Measurements from ENCODE around the gene C1QTNF9. TPM values are rescaled to one million over a fixed set of nuclear protein-coding genes. Genes with fewer than 3 reads are reported as not detected.

The C1QTNF9 gene
- total RNA-seq, 1 donor from 2014 or later = not detected

DNA sequence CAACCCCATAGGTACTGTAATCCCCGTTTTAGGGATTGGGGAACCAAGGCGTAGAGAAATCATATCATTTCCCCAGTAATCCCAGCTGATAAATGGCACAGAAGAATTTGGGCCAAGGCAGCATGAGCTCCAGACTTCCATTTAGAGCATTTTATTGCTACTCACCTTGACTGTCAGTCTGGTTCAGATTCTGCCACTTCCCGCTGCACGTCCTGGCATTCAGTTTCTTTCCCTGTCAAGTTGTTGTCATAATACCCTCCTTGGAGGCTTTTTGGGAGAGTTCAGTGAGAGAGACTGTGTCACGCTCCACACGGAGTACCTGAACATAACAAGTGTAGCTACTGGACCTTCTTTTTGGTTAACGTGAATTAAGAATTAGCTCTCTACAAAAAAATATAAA, 7.5 kb upstream of the C1QTNF9 start:
- H3K4me3 Mint-ChIP-seq (ENCODE audit: low read depth) = no peak overlapping the region
- H3K36me3 Mint-ChIP-seq (ENCODE audit: insufficient read depth) = peaks cover 35% of the 10 kb centered on the region
- DNase-seq (ENCODE audit: low spot score, unreplicated experiment) = no peak
- peaks cover 3% of the 10 kb centered on the region for H3K4me1 Mint-ChIP-seq (ENCODE audit: low read depth)
- H3K27me3 Mint-ChIP-seq = peaks cover 5% of the 10 kb centered on the region
- no peaks in the 10 kb centered on the region for H3K9me3 Mint-ChIP-seq (ENCODE audit: low read depth)
- TF ChIP-seq, protein P1, sequence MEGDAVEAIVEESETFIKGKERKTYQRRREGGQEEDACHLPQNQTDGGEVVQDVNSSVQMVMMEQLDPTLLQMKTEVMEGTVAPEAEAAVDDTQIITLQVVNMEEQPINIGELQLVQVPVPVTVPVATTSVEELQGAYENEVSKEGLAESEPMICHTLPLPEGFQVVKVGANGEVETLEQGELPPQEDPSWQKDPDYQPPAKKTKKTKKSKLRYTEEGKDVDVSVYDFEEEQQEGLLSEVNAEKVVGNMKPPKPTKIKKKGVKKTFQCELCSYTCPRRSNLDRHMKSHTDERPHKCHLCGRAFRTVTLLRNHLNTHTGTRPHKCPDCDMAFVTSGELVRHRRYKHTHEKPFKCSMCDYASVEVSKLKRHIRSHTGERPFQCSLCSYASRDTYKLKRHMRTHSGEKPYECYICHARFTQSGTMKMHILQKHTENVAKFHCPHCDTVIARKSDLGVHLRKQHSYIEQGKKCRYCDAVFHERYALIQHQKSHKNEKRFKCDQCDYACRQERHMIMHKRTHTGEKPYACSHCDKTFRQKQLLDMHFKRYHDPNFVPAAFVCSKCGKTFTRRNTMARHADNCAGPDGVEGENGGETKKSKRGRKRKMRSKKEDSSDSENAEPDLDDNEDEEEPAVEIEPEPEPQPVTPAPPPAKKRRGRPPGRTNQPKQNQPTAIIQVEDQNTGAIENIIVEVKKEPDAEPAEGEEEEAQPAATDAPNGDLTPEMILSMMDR (IDR thresholded peaks at IDR 0.05; ENCODE audit: unreplicated experiment) = no peak
- H3K27ac Mint-ChIP-seq = no peak overlapping the region

DNA sequence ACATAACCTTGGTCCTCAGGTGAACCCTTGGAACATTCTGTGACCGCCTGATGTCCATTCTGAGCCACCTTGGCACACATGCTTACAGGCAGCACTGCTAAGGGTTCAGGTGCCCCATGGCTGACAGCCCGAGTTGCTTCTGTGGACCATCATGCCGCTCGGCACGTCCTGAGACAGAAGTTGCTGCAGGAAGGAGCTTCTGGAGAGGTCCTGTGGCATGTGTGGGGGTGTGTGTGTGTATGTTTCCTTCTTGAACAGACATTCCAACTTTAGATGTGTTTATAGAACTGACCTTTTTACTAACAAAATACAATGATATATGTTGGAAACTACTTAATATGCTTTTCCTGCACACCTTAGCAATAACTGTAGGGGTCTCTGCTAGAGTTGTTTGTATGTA, 4.8 kb upstream of the C1QTNF9 start:
- TF ChIP-seq, protein P1 (IDR thresholded peaks at IDR 0.05; ENCODE audit: unreplicated experiment) = no peak
- peaks cover 25% of the 10 kb centered on the region for H3K36me3 Mint-ChIP-seq (ENCODE audit: insufficient read depth)
- no peak overlapping the region for H3K4me3 Mint-ChIP-seq (ENCODE audit: low read depth)
- peaks cover 10% of the 10 kb centered on the region for H3K4me1 Mint-ChIP-seq (ENCODE audit: low read depth)
- DNase-seq (ENCODE audit: low spot score, unreplicated experiment) = no peak
- H3K9me3 Mint-ChIP-seq (ENCODE audit: low read depth) = no peaks in the 10 kb centered on the region
- H3K27ac Mint-ChIP-seq = no peak overlapping the region
- peaks cover 5% of the 10 kb centered on the region for H3K27me3 Mint-ChIP-seq

DNA sequence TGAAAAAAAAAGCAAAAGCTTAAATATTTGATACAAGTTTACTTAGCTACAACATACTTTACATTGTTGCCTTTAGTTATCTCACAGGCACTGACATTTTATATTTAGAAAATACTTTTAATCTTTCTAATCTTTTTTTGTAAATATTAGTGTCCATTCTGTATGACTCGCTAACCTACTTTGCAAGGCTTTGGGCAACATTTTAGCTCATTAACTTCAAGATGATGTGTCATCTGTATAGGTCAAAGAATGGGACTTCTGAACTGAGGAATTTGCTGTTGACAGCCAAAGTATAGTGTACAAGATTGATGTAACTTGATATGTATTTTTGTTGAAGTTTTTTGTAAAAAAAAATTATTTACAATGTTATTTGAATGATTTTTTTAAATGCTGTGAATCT, 2.7 kb upstream of the C1QTNF9 start:
- Mint-ChIP-seq H3K27ac (no peak overlapping the region), H3K9me3 (ENCODE audit: low read depth) (no peaks in the 10 kb centered on the region)
- TF ChIP-seq, protein P1 (IDR thresholded peaks at IDR 0.05; ENCODE audit: unreplicated experiment) = no peak

DNA sequence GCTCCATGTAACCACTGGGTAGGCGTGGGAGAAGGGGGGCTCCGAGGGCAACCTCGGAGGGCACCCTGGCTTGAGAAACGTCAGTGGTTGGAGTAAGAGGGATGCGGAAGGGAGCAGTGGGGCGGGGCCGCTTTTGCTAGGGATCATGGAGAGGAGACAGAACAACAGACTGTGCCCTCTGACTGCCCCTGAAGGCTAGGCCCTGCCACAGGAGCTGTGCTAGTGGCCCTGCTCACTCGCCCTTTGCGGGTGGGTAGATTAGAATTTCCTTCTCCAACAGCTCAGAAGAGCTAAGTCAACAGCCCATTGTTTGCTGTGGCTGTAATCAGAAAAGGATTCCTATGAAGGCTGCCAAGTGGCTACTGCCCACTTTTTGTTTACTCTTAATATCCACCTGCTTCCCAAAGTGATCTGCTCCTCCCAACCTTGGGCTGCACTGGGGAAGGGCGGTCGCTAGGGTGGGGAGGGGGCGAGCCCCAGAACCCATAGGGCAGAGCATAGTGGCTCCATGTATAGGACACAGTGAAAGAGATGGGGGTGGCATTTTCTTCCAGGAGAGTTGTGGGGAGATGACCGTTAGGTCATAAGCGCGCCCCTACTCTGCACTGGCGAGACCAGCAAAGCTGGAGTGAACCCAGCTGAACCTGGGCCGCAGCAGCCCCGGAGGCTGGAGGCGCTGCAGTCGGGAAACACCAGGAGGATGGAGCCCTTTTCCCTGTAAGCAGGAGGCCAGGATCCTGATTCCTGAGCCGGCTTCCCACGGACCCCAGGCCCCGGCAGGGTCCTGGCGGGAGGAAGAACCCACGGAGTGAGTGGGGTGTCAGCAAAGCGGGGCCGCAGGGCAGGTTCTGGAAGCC, 1.9 kb upstream of the C1QTNF9 start:
- DNase-seq (ENCODE audit: low spot score, unreplicated experiment) = no peak
- TF ChIP-seq, protein P1 (IDR thresholded peaks at IDR 0.05; ENCODE audit: unreplicated experiment) = no peak
- H3K27me3 Mint-ChIP-seq = peaks cover 5% of the 10 kb centered on the region
- H3K9me3 Mint-ChIP-seq (ENCODE audit: low read depth) = no peaks in the 10 kb centered on the region
- H3K4me1 Mint-ChIP-seq (ENCODE audit: low read depth) = peaks cover 10% of the 10 kb centered on the region
- H3K27ac Mint-ChIP-seq = no peak overlapping the region
- H3K36me3 Mint-ChIP-seq (ENCODE audit: insufficient read depth) = peaks cover 20% of the 10 kb centered on the region
- no peak overlapping the region for H3K4me3 Mint-ChIP-seq (ENCODE audit: low read depth)

More for the DNA sequence above, 2.7 kb upstream of the C1QTNF9 start:
- Mint-ChIP-seq H3K4me1 (ENCODE audit: low read depth) (peaks cover 10% of the 10 kb centered on the region), H3K27me3 (peaks cover 5% of the 10 kb centered on the region), H3K4me3 (ENCODE audit: low read depth) (no peak overlapping the region), H3K36me3 (ENCODE audit: insufficient read depth) (peaks cover 24% of the 10 kb centered on the region)
- DNase-seq (ENCODE audit: low spot score, unreplicated experiment) = no peak

DNA sequence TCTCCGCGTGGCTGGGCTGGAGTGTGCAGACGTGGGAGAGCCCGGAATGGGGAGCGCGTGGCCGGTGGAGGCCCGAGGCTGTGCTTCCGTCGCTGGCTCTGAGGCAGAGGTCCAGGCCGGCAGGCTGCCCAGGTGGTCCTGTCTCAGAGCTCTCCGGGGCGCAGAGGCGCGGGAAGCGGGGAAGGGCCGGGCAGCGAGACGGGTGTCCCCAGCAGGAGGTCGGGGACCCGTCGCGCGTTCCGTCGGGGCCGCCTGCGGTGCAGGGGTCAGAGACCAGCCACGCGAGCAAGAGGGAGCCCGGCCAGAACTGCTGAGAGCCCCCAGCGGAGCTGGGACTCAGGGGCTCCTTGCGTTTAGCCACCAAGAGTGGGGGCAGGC, 1.3 kb upstream of the C1QTNF9 start:
- Mint-ChIP-seq H3K27me3 (peaks cover 5% of the 10 kb centered on the region), H3K4me1 (ENCODE audit: low read depth) (peaks cover 10% of the 10 kb centered on the region)
- DNase-seq (ENCODE audit: low spot score, unreplicated experiment) = no peak

More for the DNA sequence above, 1.3 kb upstream of the C1QTNF9 start:
- Mint-ChIP-seq H3K4me3 (ENCODE audit: low read depth) (no peak overlapping the region), H3K9me3 (ENCODE audit: low read depth) (no peaks in the 10 kb centered on the region), H3K36me3 (ENCODE audit: insufficient read depth) (peaks cover 17% of the 10 kb centered on the region), H3K27ac (no peak overlapping the region)
- TF ChIP-seq, protein P1 (IDR thresholded peaks at IDR 0.05; ENCODE audit: unreplicated experiment) = no peak
